OCI-LY3 (cell line): ENCODE measurements around the gene LZTFL1.

Source experiments
- CTCF ChIP-seq: fragments of 200-600, 300-600 bp; sonication (generic); IDR thresholded peaks from 2 replicates; pipeline ENCODE4 v1.5.1; 2014; ENCODE audit warnings: antibody characterized with exemption, low read length, low read depth
- EZH2phosphoT487 ChIP-seq: fragments of 200-600 bp; shearing (Covaris generic); IDR thresholded peaks from 2 replicates; pipeline ENCODE4 v1.6.1; 2018; ENCODE audit warnings: antibody characterized with exemption, mixed run types, low read depth

GRCh38 chr3:45844616-45845015 is 2.7 kb upstream of the LZTFL1 start:
- TF ChIP-seq CTCF (no peak), EZH2phosphoT487 (no peak)
